ENCODE measurements around the gene AKAIN1.

DNA sequence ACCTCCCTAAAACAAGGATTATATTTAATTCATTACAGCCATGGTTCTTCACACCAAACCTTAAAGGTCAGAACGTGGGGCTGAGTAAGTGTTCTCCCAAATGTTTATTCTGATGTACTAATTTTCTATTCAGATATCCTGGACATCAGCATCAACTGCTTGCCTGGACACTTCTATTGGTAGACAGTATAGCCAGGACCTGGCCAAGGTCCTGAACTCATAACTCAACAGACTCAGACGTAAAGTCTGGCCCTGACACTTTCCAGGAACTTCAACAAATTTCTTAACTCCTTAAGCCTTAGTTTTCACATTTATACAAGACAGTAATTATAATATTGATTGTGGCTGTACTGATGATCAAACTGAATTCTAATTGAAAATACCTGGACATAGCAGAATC lies 89.1 kb downstream of the AKAIN1 start:
- TF ChIP-seq CTCF (IDR thresholded peaks at IDR 0.05): no peak
- TF ChIP-seq ZFX (IDR thresholded peaks at IDR 0.05; ENCODE audit: borderline replicate concordance): no peak

All from 22Rv1 (cell line).